GM12878 (cell line): Measurements from ENCODE around the gene SPATA45. TPM values are rescaled to one million over a fixed set of nuclear protein-coding genes. Genes with fewer than 3 reads are reported as not detected.

Source experiments
- ATAC-seq: fragments of 200-7000 bp; cut with Tn5 transposase; 3 replicates; pipeline ENCODE4 v1.9.1; 2020; ENCODE audit warnings: mild to moderate bottlenecking, moderate library complexity
- BruUV-seq: library from RNA; stranded (reverse); fragments of 400-500 nt; replicated peaks from 2 replicates; lab custom pipeline; 2021; lab: Mats Ljungman, UMichigan
- CTCF ChIA-PET: fragments of 300-600 bp; sonication (Branson Sonifier 250); formaldehyde crosslinking; extraction: SDS; loops from one replicate; lab custom pipeline; 2021; ENCODE audit warnings: inconsistent platforms; lab: Yijun Ruan, JAX
- POLR2A ChIA-PET: fragments of 350-600 bp; formaldehyde crosslinking; extraction: SDS; loops from one replicate; lab custom pipeline; 2021; ENCODE audit warnings: inconsistent platforms; lab: Charles Lee
- RAD21 ChIA-PET: fragments of 300-600 bp; sonication (Branson Sonifier 250); formaldehyde crosslinking; loops from one replicate; lab custom pipeline; 2023; ENCODE audit warnings: antibody characterized with exemption; ENCODE audit not compliant: unreplicated experiment; lab: Charles Lee
- SMC1A ChIA-PET: fragments of 300-600 bp; sonication (Branson Sonifier 250); formaldehyde crosslinking; loops from one replicate; lab custom pipeline; 2023; ENCODE audit not compliant: unreplicated experiment, uncharacterized antibody; lab: Charles Lee
- DNase-seq: peaks from one replicate; pipeline ENCODE4 v3.0.0-alpha.2; 2011; ENCODE audit warnings: low read depth, low spot score
- FAIRE-seq: peaks from 3 replicates; lab custom pipeline; 2011; peaks lifted over from hg19 to GRCh38; lab: Jason Lieb, UNC
- H2AFZ ChIP-seq: 2 replicates; pipeline ENCODE4 v1.6.0; 2011; ENCODE audit warnings: low read depth, low read length, control low read depth; ENCODE audit not compliant: control insufficient read depth
- H3K27ac ChIP-seq: 2 replicates; pipeline ENCODE4 v1.5.1; 2011; ENCODE audit warnings: control low read depth; ENCODE audit not compliant: control insufficient read depth, insufficient read depth
- H3K27me3 ChIP-seq, 2 experiments: replicated peaks in 1 of 2; 2 replicates each; pipeline versions ENCODE4 v1.6.0 to v1.6.1; 2011; ENCODE audit warnings: low read length in 1 of 2; ENCODE audit not compliant: control insufficient read depth in 2 of 2, insufficient read depth in 2 of 2
- H3K36me3 ChIP-seq, 2 experiments: 2 replicates each; pipeline ENCODE4 v1.5.1; 2011; ENCODE audit warnings: low read length in 1 of 2; ENCODE audit not compliant: control insufficient read depth in 2 of 2, insufficient read depth in 2 of 2
- H3K4me1 ChIP-seq: 2 replicates; pipeline ENCODE4 v1.6.1; 2011; ENCODE audit warnings: mild to moderate bottlenecking, low read length, moderate library complexity, mixed read lengths; ENCODE audit not compliant: control insufficient read depth, insufficient read depth
- H3K4me2 ChIP-seq: 2 replicates; pipeline ENCODE4 v1.6.0; 2011; ENCODE audit warnings: control low read depth; ENCODE audit not compliant: control insufficient read depth, insufficient read depth
- H3K4me3 ChIP-seq: fragments of 200-600 bp; sonication (generic); 2 replicates; pipeline ENCODE4 v1.5.1; 2016
- H3K79me2 ChIP-seq: 2 replicates; pipeline ENCODE4 v1.6.0; 2011; ENCODE audit warnings: low read length; ENCODE audit not compliant: control insufficient read depth, insufficient read depth
- H3K9ac ChIP-seq: 2 replicates; pipeline ENCODE4 v1.8.0; 2011; ENCODE audit warnings: low read length, control low read depth, mixed read lengths; ENCODE audit not compliant: control insufficient read depth, insufficient read depth
- H3K9me3 ChIP-seq: replicated peaks from 3 replicates; pipeline ENCODE4 v1.5.1; 2011; ENCODE audit warnings: mild to moderate bottlenecking, low read length; ENCODE audit not compliant: control insufficient read depth, insufficient read depth
- H4K20me1 ChIP-seq: 2 replicates; pipeline ENCODE4 v1.6.0; 2011; ENCODE audit not compliant: control insufficient read depth, insufficient read depth
- DPF2 ChIP-seq: fragments of 450-650 bp; IDR thresholded peaks from 2 replicates; pipeline ENCODE4 v1.6.1; 2017; ENCODE audit warnings: mild to moderate bottlenecking
- E4F1 ChIP-seq: fragments of 450-650 bp; IDR thresholded peaks from 2 replicates; pipeline ENCODE4 v1.6.1; 2018; ENCODE audit warnings: borderline replicate concordance, mild to moderate bottlenecking; ENCODE audit not compliant: partially characterized antibody
- ELK1 ChIP-seq: IDR thresholded peaks from 2 replicates; pipeline ENCODE4 v1.6.1; 2012; ENCODE audit warnings: low read depth, low read length, improper control_type of control experiment
- JUND ChIP-seq: IDR thresholded peaks from 2 replicates; pipeline ENCODE4 v1.6.1; 2012; ENCODE audit warnings: low read depth, mild to moderate bottlenecking, low read length, improper control_type of control experiment, moderate library complexity
- MLLT1 ChIP-seq: fragments of 450-650 bp; IDR thresholded peaks from 2 replicates; pipeline ENCODE4 v1.6.1; 2016; ENCODE audit warnings: mild to moderate bottlenecking
- NFYB ChIP-seq: IDR thresholded peaks from 2 replicates; pipeline ENCODE4 v1.6.1; 2011; ENCODE audit warnings: low read depth, mild to moderate bottlenecking, low read length, improper control_type of control experiment, moderate library complexity; ENCODE audit not compliant: insufficient read depth
- NKRF ChIP-seq: fragments of 450-650 bp; conservative IDR thresholded peaks from 2 replicates; pipeline ENCODE4 v1.6.1; 2017; ENCODE audit warnings: mild to moderate bottlenecking, moderate library complexity
- RB1 ChIP-seq: fragments of 450-650 bp; formaldehyde crosslinking; IDR thresholded peaks from 2 replicates; pipeline ENCODE4 v1.6.1; 2017; ENCODE audit warnings: mild to moderate bottlenecking, borderline replicate concordance
- RELA ChIP-seq: fragments of 450-650 bp; IDR thresholded peaks from 2 replicates; pipeline ENCODE4 v1.8.0; 2014; ENCODE audit warnings: borderline replicate concordance; ENCODE audit not compliant: partially characterized antibody
- RELB ChIP-seq: fragments of 450-650 bp; IDR thresholded peaks from 2 replicates; pipeline ENCODE4 v1.6.1; 2017; ENCODE audit warnings: low read depth, mild to moderate bottlenecking, moderate library complexity
- RUNX3 ChIP-seq: IDR thresholded peaks from 2 replicates; pipeline ENCODE4 v1.6.1; 2012; ENCODE audit warnings: low read length, inconsistent platforms
- SMARCA5 ChIP-seq: fragments of 450-650 bp; IDR thresholded peaks from 2 replicates; pipeline ENCODE4 v1.6.1; 2017; ENCODE audit warnings: mild to moderate bottlenecking
- SRF ChIP-seq, 2 experiments: IDR thresholded peaks; 2 replicates each; pipeline ENCODE4 v1.6.1; 2011; ENCODE audit warnings: low read depth in 2 of 2, low read length in 2 of 2, mild to moderate bottlenecking in 1 of 2, moderate library complexity in 1 of 2
- WGBS: methylation state at CpG from one replicate; pipeline ENCODE4 v1.1.6; 2016; ENCODE audit warnings: low lambda C conversion rate; ENCODE audit not compliant: insufficient replicate concordance, insufficient coverage; ENCODE audit errors: missing lambda C conversion rate; 5-methylcytosine and 5-hydroxymethylcytosine counted together
- in situ Hi-C: fragments of 300-500 bp; cut with MboI; formaldehyde crosslinking; loops from 9 replicates; pipeline ENCODE4 v1.14.3; 2018; ENCODE audit warnings: mixed read lengths
- intact Hi-C: fragments of 100-400 bp; cut with micrococcal nuclease; formaldehyde crosslinking; loops from one replicate; pipeline ENCODE4 v1.14.2; 2022; ENCODE audit not compliant: unreplicated experiment
- polyA plus RNA-seq, 11 experiments: library from polyadenylated mRNA; depleted of rRNA in 4 of 11; unstranded in 6 of 11; stranded (reverse) in 5 of 11; fragments of >200 nt; fragmentation: Nextera tagmentation in 4 of 11; fragmentation: Illumina TruSeq in 1 of 11; extraction: Ambion mirVana in 4 of 11; extraction: Trizol in 1 of 11; gene quantifications; 1 replicate in 1 of 11; 2 replicates in 10 of 11; pipeline versions ENCODE4 v1.2.1 to v1.2.3, GENCODE V29; 2011 to 2016; ENCODE audit warnings: inconsistent platforms in 2 of 11, missing spikeins in 2 of 11, low read depth in 1 of 11
- total RNA-seq, 4 experiments: library from RNA; depleted of rRNA in 3 of 4; stranded (reverse); fragments of >200 nt in 3 of 4; fragmentation: Illumina TruSeq in 1 of 4; extraction: Trizol in 1 of 4; gene quantifications; 2 replicates each; pipeline versions ENCODE4 v1.2.1 to v1.2.3, GENCODE V29; 2013 to 2021

The SPATA45 gene
- total and polyA plus RNA-seq, 10 of the 15 experiments (the other 5 are each of a cell fraction or from before 2014, with no cell fraction given) = 0.22 to 0.37 (median 0.31) TPM; not detected in 7

- TF ChIP-seq NFYB (no peak), RELB (no peak), DPF2 (no peak), JUND (no peak)
- TF ChIP-seq, all 136 proteins: peak for 0
Observed at GRCh38 chr1:212867192-212867591, 19.7 kb upstream of the SPATA45 start (continued).

- Histone ChIP-seq H3K4me1 (no peaks in the 10 kb centered on the region), H3K79me2 (peaks cover 47% of the 10 kb centered on the region), H4K20me1 (no peaks in the 10 kb centered on the region), H3K27ac (no peak overlapping the region), H3K4me2 (0 out of 2 replicates have a peak overlapping the region, but pooled peaks have one; percentile 46), H3K9ac (no peak overlapping the region), H3K36me3 (peaks cover 0 to 4% of the 10 kb centered on the region in 2 experiments; a peak in 3 of 4 replicates), H2AFZ (no peak overlapping the region), H3K4me3 (no peak overlapping the region), H3K27me3 (no peaks in the 10 kb centered on the region), H3K9me3 (no peaks in the 10 kb centered on the region; the same call in 2 of the 3 replicates)
- ChIA-PET SMC1A (interaction anchor here (0.8 to 6.0 kb wide), 16 partner anchors 8 to 197 kb away, joined by 3 to 35 read pairs (median 3); no protein-coding TSS in a partner anchor), RAD21 (interaction anchor here (0.9 to 2.5 kb wide), 3 partner anchors 49 to 110 kb away, joined by 3 to 9 read pairs (median 3); no protein-coding TSS in a partner anchor), POLR2A (interaction anchor here (0.7 to 1.3 kb wide), 7 partner anchors 11 to 122 kb away, joined by 3 to 7 read pairs (median 3); no protein-coding TSS in a partner anchor), CTCF (interaction anchor here (1.1 to 2.3 kb wide), 2 partner anchors 49 to 65 kb away, joined by 3 to 6 read pairs; no protein-coding TSS in a partner anchor)
- BruUV-seq = no TSS peak
- no peak for ATAC-seq
- 99% methylated on average over 4 of the region's 4 CpGs for WGBS
- in situ Hi-C loops = no loop called here
- peak; percentile 44 for FAIRE-seq
- intact Hi-C loops = loop anchor here (5.0 to 10.0 kb wide), 2 partner anchors 93 to 259 kb away; partner anchors contain the start of gene ATF3
- DNase-seq = no peak
- TF ChIP-seq ELK1 (no peak), RUNX3 (no peak), RB1 (no peak), NKRF (no peak), SRF (IDR thresholded peaks at IDR 0.05; ENCODE audit: low read depth in 2 of 2, low read length in 2 of 2) (no peak), SMARCA5 (no peak), MLLT1 (no peak), E4F1 (no peak), RELA (no peak)
Observed at GRCh38 chr1:212864201-212864600, 16.8 kb upstream of the SPATA45 start.
